CD14-positive monocyte (primary cell): ENCODE measurements around the gene FBXO31. TPM values are rescaled to one million over a fixed set of nuclear protein-coding genes. Genes with fewer than 3 reads are reported as not detected.

Experiments used
- DNase-seq, 3 donors: peaks; one replicate each; pipeline ENCODE4 v3.0.0-alpha.2; 2011 to 2022
- H2AFZ ChIP-seq: 2 replicates; pipeline ENCODE4 v1.6.0; 2012; ENCODE audit warnings: mild to moderate bottlenecking, low read depth, low read length, inconsistent platforms; ENCODE audit not compliant: insufficient read depth, poor library complexity, severe bottlenecking
- H3K27ac ChIP-seq, 2 donors: 1 replicate in 1 of 2; 2 replicates in 1 of 2; pipeline ENCODE4 v1.5.1; 2012 to 2013; ENCODE audit warnings: low read length in 2 of 2, control low read depth in 1 of 2, inconsistent platforms in 1 of 2, low read depth in 1 of 2, mild to moderate bottlenecking in 1 of 2
- H3K27me3 ChIP-seq, 2 donors: one replicate each; pipeline versions ENCODE4 v1.6.0 to v1.6.1; 2011 to 2013; ENCODE audit warnings: low read length in 2 of 2; ENCODE audit not compliant: control insufficient read depth in 2 of 2, insufficient read depth in 2 of 2
- H3K36me3 ChIP-seq, 2 donors: replicated peaks in 1 of 2; 1 replicate in 1 of 2; 2 replicates in 1 of 2; pipeline versions ENCODE4 v1.5.1 to v1.6.1; 2012 to 2013; ENCODE audit warnings: low read length in 2 of 2, control low read depth in 1 of 2, inconsistent platforms in 1 of 2, mild to moderate bottlenecking in 1 of 2; ENCODE audit not compliant: insufficient read depth in 2 of 2, control insufficient read depth in 1 of 2
- H3K4me1 ChIP-seq, 2 donors: 1 replicate in 1 of 2; 2 replicates in 1 of 2; pipeline versions ENCODE4 v1.5.1 to v1.6.1; 2012 to 2013; ENCODE audit warnings: low read length in 2 of 2, control low read depth in 1 of 2, inconsistent platforms in 1 of 2, mild to moderate bottlenecking in 1 of 2, moderate library complexity in 1 of 2; ENCODE audit not compliant: insufficient read depth in 2 of 2, control insufficient read depth in 1 of 2
- H3K4me2 ChIP-seq: replicated peaks from 2 replicates; pipeline ENCODE3; 2012; ENCODE audit warnings: low read length, moderate library complexity, mild to moderate bottlenecking; ENCODE audit not compliant: poor library complexity, severe bottlenecking; ENCODE audit errors: extremely low read depth
- H3K4me3 ChIP-seq, 3 experiments: fragments of 200-600 bp in 1 of 3; sonication (generic) in 1 of 3; replicated peaks in 1 of 3; 1 replicate in 2 of 3; 2 replicates in 1 of 3; pipeline ENCODE4 v1.5.1; 2011 to 2013; ENCODE audit warnings: low read length in 3 of 3, mild to moderate bottlenecking in 3 of 3, control low read depth in 2 of 3, low read depth in 2 of 3, inconsistent platforms in 1 of 3, moderate library complexity in 1 of 3
- H3K79me2 ChIP-seq: 2 replicates; pipeline ENCODE4 v1.6.0; 2012; ENCODE audit warnings: mild to moderate bottlenecking, control low read depth, inconsistent platforms, low read length, moderate library complexity; ENCODE audit not compliant: insufficient read depth
- H3K9ac ChIP-seq: 2 replicates; pipeline ENCODE4 v1.6.0; 2017; ENCODE audit warnings: low read length, mild to moderate bottlenecking; ENCODE audit not compliant: insufficient read depth, poor library complexity, severe bottlenecking
- H3K9me3 ChIP-seq, 2 donors: replicated peaks in 1 of 2; 1 replicate in 1 of 2; 2 replicates in 1 of 2; pipeline versions ENCODE4 v1.5.1 to v1.6.1; 2012 to 2013; ENCODE audit warnings: low read length in 2 of 2, control low read depth in 1 of 2; ENCODE audit not compliant: control insufficient read depth in 1 of 2, insufficient read depth in 1 of 2
- H4K20me1 ChIP-seq: 2 replicates; pipeline ENCODE4 v1.6.0; 2012; ENCODE audit warnings: mild to moderate bottlenecking, low read length, control low read depth, moderate library complexity; ENCODE audit not compliant: insufficient read depth
- H3K27ac Mint-ChIP-seq, 7 donors: one replicate each; pipeline ENCODE4 v1.8.0; 2020; ENCODE audit warnings: mild to moderate bottlenecking in 7 of 7, mixed read lengths in 7 of 7, moderate library complexity in 6 of 7, inconsistent platforms in 2 of 7
- H3K27me3 Mint-ChIP-seq, 3 donors: one replicate each; pipeline ENCODE4 v1.8.0; 2021 to 2022; ENCODE audit warnings: low read depth in 3 of 3, mild to moderate bottlenecking in 3 of 3, mixed read lengths in 3 of 3, moderate library complexity in 3 of 3, inconsistent platforms in 1 of 3
- H3K36me3 Mint-ChIP-seq, 2 donors: one replicate each; pipeline ENCODE4 v1.8.0; 2020; ENCODE audit warnings: mixed read lengths in 2 of 2, inconsistent platforms in 1 of 2, mild to moderate bottlenecking in 1 of 2
- H3K4me1 Mint-ChIP-seq: one replicate; pipeline ENCODE4 v1.8.0; 2020; ENCODE audit warnings: mild to moderate bottlenecking, mixed read lengths
- H3K4me3 Mint-ChIP-seq, 2 donors: one replicate each; pipeline ENCODE4 v1.8.0; 2020; ENCODE audit warnings: mild to moderate bottlenecking in 2 of 2, mixed read lengths in 2 of 2, moderate library complexity in 1 of 2
- H3K9me3 Mint-ChIP-seq, 7 donors: one replicate each; pipeline ENCODE4 v1.8.0; 2020 to 2022; ENCODE audit warnings: mixed read lengths in 7 of 7, mild to moderate bottlenecking in 6 of 7, moderate library complexity in 6 of 7, inconsistent platforms in 2 of 7
- CTCF ChIP-seq: fragments of 200-600 bp; IDR thresholded peaks from one replicate; pipeline ENCODE4 v1.8.0; 2022; ENCODE audit warnings: antibody characterized with exemption, mild to moderate bottlenecking
- WGBS: methylation state at CpG from one replicate; pipeline ENCODE4 v1.1.5; 2013; ENCODE audit warnings: missing lambda C conversion rate; ENCODE audit not compliant: insufficient coverage; 5-methylcytosine and 5-hydroxymethylcytosine counted together
- intact Hi-C, 2 donors: fragments of 100-400 bp; cut with micrococcal nuclease; formaldehyde crosslinking; loops; one replicate each; pipeline versions ENCODE4 v1.15.0 to v1.15.1; 2023
- polyA plus RNA-seq, 3 donors: library from polyadenylated mRNA; depleted of rRNA in 1 of 3; unstranded in 2 of 3; stranded (reverse) in 1 of 3; fragments of 300-500 nt in 2 of 3; fragments of >200 nt in 1 of 3; fragmentation: Illumina TruSeq in 2 of 3; gene quantifications; 1 replicate in 2 of 3; 2 replicates in 1 of 3; pipeline ENCODE4 v1.2.3, GENCODE V29; 2012 to 2021

Gene FBXO31
- polyA plus RNA-seq, 3 donors, result 2.0 to 5.6 (median 3.3) TPM

GRCh38 chr16:87374313-87374712 is 9.3 kb downstream of the FBXO31 start:
- no peaks in the 10 kb centered on the region for H3K79me2 ChIP-seq
- Mint-ChIP-seq H3K27me3 (peaks cover 49 to 81% (median 70%) of the 10 kb centered on the region in 3 donors), H3K27ac (no peak overlapping the region), H3K9me3 (peaks cover 0 to 19% (median 4%) of the 10 kb centered on the region in 7 donors), H3K36me3 (peaks cover 16 to 25% of the 10 kb centered on the region in 2 donors), H3K4me3 (peak overlapping the region in 1 of 2 donors; percentile 82), H3K4me1 (peaks cover 12% of the 10 kb centered on the region)
- WGBS, result 100% methylated on average over 7 of the region's 13 CpGs
- no peak for TF ChIP-seq CTCF
- no peak overlapping the region for H3K27ac ChIP-seq
- peaks cover 82% of the 10 kb centered on the region for H4K20me1 ChIP-seq
- no peak overlapping the region for H3K9ac ChIP-seq
- DNase-seq, result no peak
- no peak overlapping the region for H2AFZ ChIP-seq
- peaks cover under 1 to 3% of the 10 kb centered on the region in 2 donors for H3K4me1 ChIP-seq
- no peak overlapping the region for H3K4me3 ChIP-seq
- H3K4me2 ChIP-seq, result no peak overlapping the region
- peaks cover 0 to 7% of the 10 kb centered on the region in 2 donors for H3K9me3 ChIP-seq
- H3K27me3 ChIP-seq, result peaks cover 40 to 58% of the 10 kb centered on the region in 2 donors
- H3K36me3 ChIP-seq, result no peaks in the 10 kb centered on the region
- intact Hi-C loops, result no loop called here

- Histone ChIP-seq H3K4me1 (peaks cover 16 to 18% of the 10 kb centered on the region in 2 donors), H3K27ac (no peak overlapping the region), H3K27me3 (peaks cover 50 to 69% of the 10 kb centered on the region in 2 donors), H3K79me2 (no peaks in the 10 kb centered on the region), H3K4me3 (no peak overlapping the region), H3K9me3 (peaks cover 0 to 13% of the 10 kb centered on the region in 2 donors), H3K4me2 (no peak overlapping the region), H4K20me1 (peaks cover 94% of the 10 kb centered on the region), H2AFZ (no peak overlapping the region), H3K36me3 (peaks cover 0 to 2% of the 10 kb centered on the region in 2 donors), H3K9ac (no peak overlapping the region)
- 100% methylated on average over 2 of the region's 4 CpGs for WGBS
- Mint-ChIP-seq H3K9me3 (peaks cover 0 to 20% (median 8%) of the 10 kb centered on the region in 7 donors), H3K4me1 (peaks cover 27% of the 10 kb centered on the region), H3K4me3 (peak overlapping the region in 1 of 2 donors; percentile 71), H3K36me3 (peaks cover 18 to 30% of the 10 kb centered on the region in 2 donors), H3K27me3 (peaks cover 66 to 86% (median 83%) of the 10 kb centered on the region in 3 donors), H3K27ac (no peak overlapping the region)
- no peak for TF ChIP-seq CTCF
- intact Hi-C loops, result no loop called here
- DNase-seq, result no peak
Measured at GRCh38 chr16:87372305-87372704, 11.3 kb downstream of the FBXO31 start.
